ENCODE measurements around the gene CATSPERD. TPM values are rescaled to one million over a fixed set of nuclear protein-coding genes. Genes with fewer than 3 reads are reported as not detected.

Gene CATSPERD
- total RNA-seq, 1 experiment from 2014 or later = not detected

GRCh38 chr19:5804516-5805461 is 84.4 kb downstream of the CATSPERD start, which contains the start of gene NRTN:
Gene NRTN (plus strand): TSS chr19:5805067. CDS start chr19:5824166, 19,099 bp downstream.
- H2AFZ ChIP-seq (ENCODE audit: low read length) = no peak within 1 kb of the TSS
- no peak within 1 kb of the TSS for H4K5ac ChIP-seq (ENCODE audit: insufficient read length, low read depth, low read length)
- no peak within 1 kb of the TSS for H2BK20ac ChIP-seq (ENCODE audit: low read depth, low read length, poor library complexity, severe bottlenecking)
- no peak within 1 kb of the TSS for H3K4ac ChIP-seq (ENCODE audit: low read depth, low read length)
- no peaks in the 10 kb centered on the region; the same call in 1 of the 2 replicates for H3K27me3 ChIP-seq (ENCODE audit: insufficient read depth, low read length)
- H2BK120ac ChIP-seq (ENCODE audit: low read depth, low read length, poor library complexity, severe bottlenecking) = no peak within 1 kb of the TSS
- no peak within 1 kb of the TSS for H2BK15ac ChIP-seq (ENCODE audit: low read depth, low read length)
- H3K18ac ChIP-seq (ENCODE audit: insufficient read length, low read depth, low read length) = no peak within 1 kb of the TSS
- no peak within 1 kb of the TSS for H3K56ac ChIP-seq (ENCODE audit: insufficient read length, low read depth, low read length)
- H4K8ac ChIP-seq (replicated peaks; ENCODE audit: insufficient read length, low read depth, low read length) = no peak within 1 kb of the TSS
- Mint-ChIP-seq H3K4me3 (peak within 1 kb of the TSS; percentile 65 to 84), H3K27ac (peak within 1 kb of the TSS in 1 of 3 experiments; percentile 89; a peak in 2 of 7 replicates), H3K27me3 (ENCODE audit: low read depth) (peaks cover 47% of the 10 kb centered on the region), H3K9me3 (peaks cover 0 to 4% of the 10 kb centered on the region in 2 experiments; a peak in 3 of 5 replicates), H3K36me3 (ENCODE audit: insufficient read depth in 1 of 3, low read depth in 3 of 3) (peaks cover 0 to 4% (median 0%) of the 10 kb centered on the region in 3 experiments; a peak in 2 of 7 replicates), H3K4me1 (peaks cover 16 to 30% of the 10 kb centered on the region in 2 experiments)
- H3K79me1 ChIP-seq (ENCODE audit: insufficient read depth, low read depth, low read length, poor library complexity, severe bottlenecking) = no peaks in the 10 kb centered on the region
- H3K4me1 ChIP-seq (ENCODE audit: insufficient read depth, low read length) = no peaks in the 10 kb centered on the region
- H3K23me2 ChIP-seq (ENCODE audit: insufficient read length, low read depth, low read length, poor library complexity, severe bottlenecking) = peaks cover 6% of the 10 kb centered on the region
- no peak within 1 kb of the TSS for H3K14ac ChIP-seq (ENCODE audit: insufficient read depth, low read length)
- no peak within 1 kb of the TSS for H2BK12ac ChIP-seq (ENCODE audit: insufficient read length, low read depth, low read length)
- H4K91ac ChIP-seq (ENCODE audit: insufficient read length, low read depth, low read length) = no peak within 1 kb of the TSS
- WGBS (ENCODE audit: extremely low coverage, insufficient read length, low lambda C conversion rate) = no CpG with 5 or more reads among the region's 107 CpGs
- H3K27ac ChIP-seq (ENCODE audit: insufficient read length, low read depth, low read length) = no peak within 1 kb of the TSS
- H3K23ac ChIP-seq (ENCODE audit: insufficient read length, low read depth, low read length) = no peak within 1 kb of the TSS
- no peaks in the 10 kb centered on the region for H4K20me1 ChIP-seq (ENCODE audit: control insufficient read depth, insufficient read depth, insufficient read length)
- no peaks in the 10 kb centered on the region for H3K79me2 ChIP-seq (ENCODE audit: insufficient read depth, low read length)
- H2BK5ac ChIP-seq (ENCODE audit: insufficient read length, low read length) = no peak within 1 kb of the TSS
- no peak within 1 kb of the TSS for H3K9ac ChIP-seq (ENCODE audit: extremely low read depth, insufficient read length, low read length)
- H2AK5ac ChIP-seq (ENCODE audit: insufficient read length, low read length) = no peak within 1 kb of the TSS
- no peak within 1 kb of the TSS for H3T11ph ChIP-seq (ENCODE audit: low read length)
- peak within 1 kb of the TSS; percentile 31 for H3K4me2 ChIP-seq (ENCODE audit: insufficient read depth, insufficient read length, low read length)
- DNase-seq = peak; percentile 67
- no peaks in the 10 kb centered on the region for H3K9me3 ChIP-seq (ENCODE audit: control insufficient read depth, low read depth, low read length)
- TF ChIP-seq, protein P1, sequence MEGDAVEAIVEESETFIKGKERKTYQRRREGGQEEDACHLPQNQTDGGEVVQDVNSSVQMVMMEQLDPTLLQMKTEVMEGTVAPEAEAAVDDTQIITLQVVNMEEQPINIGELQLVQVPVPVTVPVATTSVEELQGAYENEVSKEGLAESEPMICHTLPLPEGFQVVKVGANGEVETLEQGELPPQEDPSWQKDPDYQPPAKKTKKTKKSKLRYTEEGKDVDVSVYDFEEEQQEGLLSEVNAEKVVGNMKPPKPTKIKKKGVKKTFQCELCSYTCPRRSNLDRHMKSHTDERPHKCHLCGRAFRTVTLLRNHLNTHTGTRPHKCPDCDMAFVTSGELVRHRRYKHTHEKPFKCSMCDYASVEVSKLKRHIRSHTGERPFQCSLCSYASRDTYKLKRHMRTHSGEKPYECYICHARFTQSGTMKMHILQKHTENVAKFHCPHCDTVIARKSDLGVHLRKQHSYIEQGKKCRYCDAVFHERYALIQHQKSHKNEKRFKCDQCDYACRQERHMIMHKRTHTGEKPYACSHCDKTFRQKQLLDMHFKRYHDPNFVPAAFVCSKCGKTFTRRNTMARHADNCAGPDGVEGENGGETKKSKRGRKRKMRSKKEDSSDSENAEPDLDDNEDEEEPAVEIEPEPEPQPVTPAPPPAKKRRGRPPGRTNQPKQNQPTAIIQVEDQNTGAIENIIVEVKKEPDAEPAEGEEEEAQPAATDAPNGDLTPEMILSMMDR (conservative IDR thresholded peaks at IDR 0.05) = no peak

All from H9 (cell line).